ENCODE results near the gene HIVEP3. TPM values are rescaled to one million over a fixed set of nuclear protein-coding genes. Genes with fewer than 3 reads are reported as not detected.

The HIVEP3 gene
- total RNA-seq, 1 donor = 1.2 TPM

- no peak overlapping the region for H3K4me3 ChIP-seq (ENCODE audit: low read depth, low read length)
- peak; percentile 52 for DNase-seq (ENCODE audit: low read depth)
- TF ChIP-seq CTCF (IDR thresholded peaks at IDR 0.05; ENCODE audit: insufficient read depth, low read length) = no peak
Observed at GRCh38 chr1:41813755-41814745, 104.7 kb downstream of the HIVEP3 start.

DNA sequence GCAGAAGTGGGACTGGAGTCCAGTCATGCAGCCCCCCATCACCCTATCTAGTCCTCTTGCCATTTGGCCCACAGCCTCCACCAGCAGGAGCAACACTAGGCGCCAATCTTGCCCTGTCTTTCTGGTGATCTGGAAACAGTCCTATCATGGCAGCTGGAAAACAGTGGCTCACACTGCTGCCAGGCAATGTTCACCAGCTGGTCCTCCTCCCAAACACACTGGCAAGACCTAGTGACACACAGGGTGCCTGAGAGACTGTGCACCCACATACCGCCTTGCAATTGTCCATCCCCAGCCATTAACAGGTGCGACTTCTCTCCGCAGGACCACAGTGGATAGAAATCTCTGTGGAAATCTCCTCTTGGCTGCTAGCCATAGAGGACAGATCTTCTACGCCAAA lies 105.5 kb downstream of the HIVEP3 start:
- no peak overlapping the region for H3K4me3 ChIP-seq (ENCODE audit: low read depth, low read length)
- TF ChIP-seq CTCF (IDR thresholded peaks at IDR 0.05; ENCODE audit: insufficient read depth, low read length) = no peak
- no peak for DNase-seq (ENCODE audit: low read depth)

DNA sequence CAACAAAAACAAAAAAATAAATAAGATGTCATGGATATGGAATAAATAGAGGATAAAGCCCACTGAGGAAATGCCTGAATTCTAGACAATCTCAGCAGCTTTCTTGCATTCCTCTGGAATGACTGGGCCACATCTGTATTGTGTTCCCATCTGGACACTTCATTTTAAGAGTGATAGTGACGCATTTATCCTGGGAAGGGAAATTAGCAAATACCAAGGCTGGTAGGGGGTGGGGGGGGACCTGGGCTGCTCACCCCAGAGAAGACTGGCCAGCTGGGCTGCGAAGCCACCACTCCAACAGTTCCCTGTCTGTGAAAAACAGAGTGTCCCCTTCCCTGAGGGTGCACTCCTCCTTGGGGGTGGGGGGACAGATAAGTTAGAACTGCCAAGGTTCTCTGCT lies 106.3 kb downstream of the HIVEP3 start:
- peak; percentile 95 for DNase-seq (ENCODE audit: low read depth)

GRCh38 chr1:41812051-41812450 lies 106.7 kb downstream of the HIVEP3 start:
- DNase-seq (ENCODE audit: low read depth) = peak; percentile 80
- H3K4me3 ChIP-seq (ENCODE audit: low read depth, low read length) = no peak overlapping the region
- peak; percentile 75 for TF ChIP-seq CTCF (IDR thresholded peaks at IDR 0.05; ENCODE audit: insufficient read depth, low read length)

More for the DNA sequence above, 106.3 kb downstream of the HIVEP3 start:
- TF ChIP-seq CTCF (IDR thresholded peaks at IDR 0.05; ENCODE audit: insufficient read depth, low read length) = no peak
- H3K4me3 ChIP-seq (ENCODE audit: low read depth, low read length) = no peak overlapping the region

DNA sequence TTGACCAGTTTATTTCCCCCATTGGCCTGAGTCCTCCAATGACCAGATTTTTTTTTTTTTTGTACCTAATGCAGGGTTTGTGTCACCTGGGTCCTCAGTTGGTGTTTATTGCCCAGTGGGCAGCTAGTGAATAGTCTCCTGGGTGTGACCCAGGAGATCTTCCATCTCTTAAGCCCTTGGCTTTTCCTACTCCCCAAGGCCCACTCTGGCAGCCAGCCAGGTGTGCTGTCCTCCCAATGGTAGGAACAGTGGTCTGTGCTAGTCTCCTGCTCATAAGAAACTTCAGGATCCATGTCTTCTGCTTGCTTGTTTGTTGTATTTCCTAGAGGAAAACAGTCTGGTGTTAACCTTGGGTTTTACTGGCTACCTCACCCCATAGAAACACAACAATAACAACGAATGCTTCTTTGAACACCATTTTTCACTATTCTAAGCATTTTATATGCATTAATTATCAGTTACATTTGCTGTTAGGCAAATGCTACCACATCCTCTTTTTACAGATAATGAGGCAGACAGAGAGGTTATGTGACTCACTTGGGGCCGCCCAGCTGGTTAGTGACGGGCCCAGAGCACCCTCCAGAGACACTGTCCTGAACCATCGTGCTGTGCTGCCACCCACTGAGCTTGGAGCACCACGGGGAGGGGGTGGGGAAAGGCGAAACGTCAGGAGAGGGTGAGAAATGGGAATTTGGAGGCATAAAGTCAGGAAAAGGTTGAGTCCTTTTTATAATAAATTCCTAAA lies 107.5 kb downstream of the HIVEP3 start:
- no peak overlapping the region for H3K4me3 ChIP-seq (ENCODE audit: low read depth, low read length)
- peak; percentile 11 for DNase-seq (ENCODE audit: low read depth)
- TF ChIP-seq CTCF (IDR thresholded peaks at IDR 0.05; ENCODE audit: insufficient read depth, low read length) = no peak

GRCh38 chr1:41810446-41810845 lies 108.3 kb downstream of the HIVEP3 start:
- TF ChIP-seq CTCF (IDR thresholded peaks at IDR 0.05; ENCODE audit: insufficient read depth, low read length) = no peak
- peak; percentile 67 for DNase-seq (ENCODE audit: low read depth)
- no peak overlapping the region for H3K4me3 ChIP-seq (ENCODE audit: low read depth, low read length)

Data from fibroblast of the aortic adventitia (primary cell).